ENCODE results near the gene ARSJ.

- TF ChIP-seq POLR2AphosphoS5 (IDR thresholded peaks at IDR 0.05; ENCODE audit: borderline replicate concordance, low read depth, low read length) = peak; percentile 58; the same call in 1 of the 2 replicates
- no peak for TF ChIP-seq EZH2 (IDR thresholded peaks at IDR 0.05)
- no peak for TF ChIP-seq FOXP2 (optimal IDR thresholded peaks at IDR 0.05; ENCODE audit: control extremely low read depth, extremely low read length, insufficient read depth)
Measured at GRCh38 chr4:113953888-113954287, 25.6 kb downstream of the ARSJ start.

All from SK-N-MC (cell line).